Liver (tissue), 9 donors: ENCODE measurements around the gene CHKB. TPM values are rescaled to one million over a fixed set of nuclear protein-coding genes. Genes with fewer than 3 reads are reported as not detected.

Experiments
- DNase-seq: peaks from one replicate; pipeline ENCODE4 v3.0.0-alpha.2; 2017; ENCODE audit warnings: low spot score
- H3K27ac ChIP-seq, 2 donors: one replicate each; pipeline ENCODE4 v1.7.0; 2013; ENCODE audit warnings: inconsistent platforms in 2 of 2, low read length in 2 of 2, control low read depth in 1 of 2, low read depth in 1 of 2, mild to moderate bottlenecking in 1 of 2
- H3K27me3 ChIP-seq, 4 donors: one replicate each; pipeline versions ENCODE4 v1.6.1 to v1.7.0; 2013; ENCODE audit warnings: low read length in 3 of 4, inconsistent platforms in 1 of 4, mild to moderate bottlenecking in 1 of 4, moderate library complexity in 1 of 4; ENCODE audit not compliant: control insufficient read depth in 4 of 4, insufficient read depth in 4 of 4
- H3K36me3 ChIP-seq, 4 donors: one replicate each; pipeline versions ENCODE4 v1.6.1 to v1.7.0; 2013; ENCODE audit warnings: low read length in 3 of 4, mild to moderate bottlenecking in 3 of 4, low read depth in 1 of 4, moderate library complexity in 1 of 4; ENCODE audit not compliant: control insufficient read depth in 4 of 4, insufficient read depth in 3 of 4
- H3K4me1 ChIP-seq, 4 donors: one replicate each; pipeline versions ENCODE4 v1.6.1 to v1.7.0; 2013; ENCODE audit warnings: low read length in 3 of 4, mild to moderate bottlenecking in 3 of 4, moderate library complexity in 1 of 4; ENCODE audit not compliant: control insufficient read depth in 4 of 4, insufficient read depth in 4 of 4
- H3K4me3 ChIP-seq, 3 donors: one replicate each; pipeline versions ENCODE4 v1.6.1 to v1.7.0; 2013; ENCODE audit warnings: low read length in 3 of 3, control low read depth in 1 of 3, low read depth in 1 of 3, mild to moderate bottlenecking in 1 of 3
- H3K9ac ChIP-seq, 2 donors: one replicate each; pipeline ENCODE4 v1.7.0; 2013; ENCODE audit warnings: low read length in 2 of 2, mild to moderate bottlenecking in 2 of 2, moderate library complexity in 2 of 2, control low read depth in 1 of 2, low read depth in 1 of 2
- H3K9me3 ChIP-seq, 4 donors: one replicate each; pipeline versions ENCODE4 v1.6.1 to v1.7.0; 2013; ENCODE audit warnings: low read length in 3 of 4; ENCODE audit not compliant: control insufficient read depth in 4 of 4
- EGR1 ChIP-seq, 2 donors: IDR thresholded peaks; 2 replicates each; pipeline ENCODE4 v1.6.1; 2016 to 2018; ENCODE audit warnings: antibody characterized with exemption in 2 of 2, low read depth in 2 of 2
- FOXA1 ChIP-seq: IDR thresholded peaks from 2 replicates; pipeline ENCODE4 v1.6.1; 2016; ENCODE audit warnings: antibody characterized with exemption
- HNF4A ChIP-seq, 2 donors: conservative IDR thresholded peaks; 2 replicates each; pipeline ENCODE4 v1.6.1; 2016; ENCODE audit warnings: antibody characterized with exemption in 2 of 2, mild to moderate bottlenecking in 2 of 2
- HNF4G ChIP-seq: IDR thresholded peaks from 2 replicates; pipeline ENCODE4 v1.6.1; 2016; ENCODE audit warnings: antibody characterized with exemption
- JUND ChIP-seq, 2 donors: IDR thresholded peaks; 2 replicates each; pipeline ENCODE4 v1.6.1; 2016; ENCODE audit warnings: antibody characterized with exemption in 2 of 2
- NR2F2 ChIP-seq: IDR thresholded peaks from 2 replicates; pipeline ENCODE4 v1.6.1; 2016; ENCODE audit warnings: antibody characterized with exemption
- RAD21 ChIP-seq, 2 donors: IDR thresholded peaks; 2 replicates each; pipeline ENCODE4 v1.6.1; 2016; ENCODE audit warnings: antibody characterized with exemption in 2 of 2, mild to moderate bottlenecking in 2 of 2
- REST ChIP-seq: IDR thresholded peaks from 2 replicates; pipeline ENCODE4 v1.6.1; 2016; ENCODE audit warnings: antibody characterized with exemption, mild to moderate bottlenecking
- SP1 ChIP-seq: IDR thresholded peaks from 2 replicates; pipeline ENCODE4 v1.6.1; 2018; ENCODE audit warnings: antibody characterized with exemption, mild to moderate bottlenecking
- ZBTB33 ChIP-seq: IDR thresholded peaks from 2 replicates; pipeline ENCODE4 v1.6.1; 2016; ENCODE audit warnings: antibody characterized with exemption
- WGBS: extraction: QIAGEN DNeasy Blood & Tissue Kit; methylation state at CpG from one replicate; pipeline ENCODE4 v1.1.7; 2013; 5-methylcytosine and 5-hydroxymethylcytosine counted together
- polyA plus RNA-seq, 2 donors: library from polyadenylated mRNA; stranded (reverse) in 1 of 2; unstranded in 1 of 2; fragments of 200-250 nt in 1 of 2; fragments of >200 nt in 1 of 2; fragmentation: Nextera tagmentation in 1 of 2; extraction: Ambion mirVana in 1 of 2; gene quantifications; one replicate each; pipeline versions ENCODE4 v1.2.1 to v1.2.3, GENCODE V29; 2013 to 2015
- total RNA-seq, 2 donors: library from RNA; depleted of rRNA; stranded (reverse); fragments of >200 nt; gene quantifications; one replicate each; pipeline ENCODE4 v1.2.3, GENCODE V29; 2014
- TF ChIP-seq, protein P1 (sequence below): IDR thresholded peaks from 2 replicates; pipeline ENCODE4 v1.6.1; 2016; ENCODE audit warnings: antibody characterized with exemption
- TF ChIP-seq, protein P2 (sequence below): IDR thresholded peaks from 2 replicates; pipeline ENCODE4 v1.6.1; 2016; ENCODE audit warnings: antibody characterized with exemption
- donor health status: healthy.
- donor health status: healthy.
- donor health status: healthy.
- donor health status: healthy.
- donor health status: healthy.

Gene CHKB
- total and polyA plus RNA-seq, 4 donors: 17.9 to 24.2 (median 20.6) TPM

- Histone ChIP-seq H3K4me1 (peaks cover 5 to 11% (median 7%) of the 10 kb centered on the region in 4 donors), H3K4me3 (no peak overlapping the region), H3K27me3 (peaks cover 0 to 2% (median 0%) of the 10 kb centered on the region in 4 donors), H3K9me3 (no peaks in the 10 kb centered on the region), H3K9ac (no peak overlapping the region), H3K36me3 (no peaks in the 10 kb centered on the region), H3K27ac (no peak overlapping the region)
- TF ChIP-seq, protein P1, sequence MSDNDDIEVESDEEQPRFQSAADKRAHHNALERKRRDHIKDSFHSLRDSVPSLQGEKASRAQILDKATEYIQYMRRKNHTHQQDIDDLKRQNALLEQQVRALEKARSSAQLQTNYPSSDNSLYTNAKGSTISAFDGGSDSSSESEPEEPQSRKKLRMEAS: no peak
- TF ChIP-seq HNF4G (no peak), NR2F2 (no peak), REST (no peak), JUND (IDR thresholded peaks at IDR 0.05) (no peak), SP1 (no peak), EGR1 (IDR thresholded peaks at IDR 0.05; ENCODE audit: low read depth in 2 of 2) (no peak), RAD21 (IDR thresholded peaks at IDR 0.05) (no peak), FOXA1 (no peak), HNF4A (conservative IDR thresholded peaks at IDR 0.05) (no peak), ZBTB33 (no peak)
- TF ChIP-seq, protein P2, sequence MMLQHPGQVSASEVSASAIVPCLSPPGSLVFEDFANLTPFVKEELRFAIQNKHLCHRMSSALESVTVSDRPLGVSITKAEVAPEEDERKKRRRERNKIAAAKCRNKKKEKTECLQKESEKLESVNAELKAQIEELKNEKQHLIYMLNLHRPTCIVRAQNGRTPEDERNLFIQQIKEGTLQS: no peak
- DNase-seq: no peak
- 87% methylated on average over 17 of the region's 17 CpGs for WGBS
Observed at GRCh38 chr22:50610581-50610980, 27.9 kb upstream of the CHKB start.

DNA sequence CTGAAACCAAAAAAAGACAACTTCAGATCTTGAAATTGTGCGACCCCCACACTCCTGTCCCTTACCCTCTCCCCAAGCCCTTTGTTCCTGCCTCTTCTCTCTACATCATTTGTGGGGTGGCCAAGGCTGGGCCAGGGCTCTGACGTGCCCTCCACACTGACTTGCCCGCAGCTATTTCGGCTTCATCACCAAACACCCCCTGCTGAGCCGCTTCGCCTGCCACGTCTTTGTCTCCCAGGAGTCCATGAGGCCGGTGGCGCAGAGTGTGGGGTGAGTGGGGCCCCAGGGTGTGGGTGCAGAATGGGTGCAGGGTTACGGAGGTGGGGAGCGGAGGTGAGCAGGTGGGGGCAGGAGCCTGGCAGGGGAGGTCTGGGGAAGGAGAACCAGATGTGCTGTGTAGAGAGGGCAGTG, 27.4 kb upstream of the CHKB start:
- no peak for DNase-seq
- H3K4me3 ChIP-seq: no peak overlapping the region
- H3K36me3 ChIP-seq: no peaks in the 10 kb centered on the region
- TF ChIP-seq, protein P1: no peak
- TF ChIP-seq JUND (IDR thresholded peaks at IDR 0.05) (no peak), NR2F2 (no peak), HNF4A (conservative IDR thresholded peaks at IDR 0.05) (no peak), SP1 (no peak), EGR1 (IDR thresholded peaks at IDR 0.05; ENCODE audit: low read depth in 2 of 2) (no peak), HNF4G (no peak)
- H3K9ac ChIP-seq: no peak overlapping the region
- no peaks in the 10 kb centered on the region for H3K9me3 ChIP-seq
- H3K27ac ChIP-seq: no peak overlapping the region
- 88% methylated on average over 11 of the region's 11 CpGs for WGBS
- H3K4me1 ChIP-seq: peaks cover 5 to 11% (median 7%) of the 10 kb centered on the region in 4 donors
- H3K27me3 ChIP-seq: peaks cover 0 to 2% (median 0%) of the 10 kb centered on the region in 4 donors
